Endothelial cell of umbilical vein (primary cell): ENCODE data around the gene DLL1. TPM values are rescaled to one million over a fixed set of nuclear protein-coding genes. Genes with fewer than 3 reads are reported as not detected.

Experiments used
- BruUV-seq: library from RNA; stranded (reverse); fragments of 400-500 nt; replicated peaks from 2 replicates; lab custom pipeline; 2021; lab: Mats Ljungman, UMichigan
- CTCF ChIA-PET: fragments of 300-600, 350-600 bp; sonication (Branson Sonifier 250); formaldehyde crosslinking; loops from one replicate; lab custom pipeline; 2021; ENCODE audit warnings: antibody characterized with exemption, inconsistent platforms; lab: Charles Lee
- POLR2A ChIA-PET: fragments of 300-600, 350-600 bp; sonication (Branson Sonifier 250); formaldehyde crosslinking; loops from one replicate; lab custom pipeline; 2021; ENCODE audit warnings: antibody characterized with exemption, inconsistent platforms; lab: Charles Lee
- DNase-seq: peaks from one replicate; pipeline ENCODE4 v3.0.0-alpha.2; 2011; ENCODE audit warnings: low read depth, low spot score
- FAIRE-seq: peaks from 2 replicates; lab custom pipeline; 2011; peaks lifted over from hg19 to GRCh38; lab: Jason Lieb, UNC
- H2AFZ ChIP-seq: 2 replicates; pipeline ENCODE4 v1.6.0; 2012; ENCODE audit warnings: low read depth, low read length, control low read depth, inconsistent platforms
- H3K27ac ChIP-seq: 2 replicates; pipeline ENCODE4 v1.5.1; 2011; ENCODE audit warnings: low read depth, mild to moderate bottlenecking, control low read depth, low read length, moderate library complexity; ENCODE audit not compliant: insufficient read depth
- H3K27me3 ChIP-seq, 2 experiments: 2 replicates each; pipeline versions ENCODE4 v1.6.0 to v1.6.1; 2011; ENCODE audit warnings: low read length in 2 of 2, mixed read lengths in 1 of 2; ENCODE audit not compliant: control insufficient read depth in 2 of 2, insufficient read depth in 2 of 2
- H3K36me3 ChIP-seq, 2 experiments: 2 replicates in 1 of 2; 3 replicates in 1 of 2; pipeline ENCODE4 v1.5.1; 2011; ENCODE audit warnings: low read length in 2 of 2, mild to moderate bottlenecking in 1 of 2, moderate library complexity in 1 of 2; ENCODE audit not compliant: control insufficient read depth in 2 of 2, insufficient read depth in 2 of 2; ENCODE audit errors: extremely low read depth in 1 of 2
- H3K4me1 ChIP-seq: 3 replicates; pipeline ENCODE4 v1.5.1; 2011; ENCODE audit warnings: mild to moderate bottlenecking, low read length; ENCODE audit not compliant: control insufficient read depth, insufficient read depth; ENCODE audit errors: extremely low read depth
- H3K4me2 ChIP-seq: 2 replicates; pipeline ENCODE4 v1.6.1; 2011; ENCODE audit warnings: low read length, control low read depth, mixed read lengths; ENCODE audit not compliant: insufficient read depth
- H3K4me3 ChIP-seq, 3 experiments: fragments of 200-600 bp in 1 of 3; sonication (generic), shearing (Covaris generic) in 1 of 3; replicated peaks in 1 of 3; 2 replicates each; pipeline ENCODE4 v1.5.1; 2011 to 2016; ENCODE audit warnings: control low read depth in 3 of 3, low read length in 3 of 3, mild to moderate bottlenecking in 2 of 3, inconsistent platforms in 1 of 3, low read depth in 1 of 3, moderate library complexity in 1 of 3; ENCODE audit not compliant: insufficient read depth in 1 of 3
- H3K79me2 ChIP-seq: 2 replicates; pipeline ENCODE4 v1.6.0; 2012; ENCODE audit warnings: low read length, inconsistent platforms; ENCODE audit not compliant: control insufficient read depth, insufficient read depth
- H3K9ac ChIP-seq: replicated peaks from 2 replicates; pipeline ENCODE3; 2011; ENCODE audit warnings: low read length, control low read depth; ENCODE audit not compliant: insufficient read depth; ENCODE audit errors: extremely low read depth
- H3K9me1 ChIP-seq: replicated peaks from 3 replicates; pipeline ENCODE4 v1.6.0; 2011; ENCODE audit warnings: mild to moderate bottlenecking, low read length; ENCODE audit not compliant: control insufficient read depth, insufficient read depth; ENCODE audit errors: extremely low read depth
- H3K9me3 ChIP-seq: replicated peaks from 2 replicates; pipeline ENCODE4 v1.5.1; 2012; ENCODE audit warnings: low read length, inconsistent platforms; ENCODE audit not compliant: control insufficient read depth, insufficient read depth
- H4K20me1 ChIP-seq: replicated peaks from 2 replicates; pipeline ENCODE3; 2011; ENCODE audit warnings: mild to moderate bottlenecking, low read length; ENCODE audit not compliant: control insufficient read depth, insufficient read depth; ENCODE audit errors: extremely low read depth
- EZH2 ChIP-seq: IDR thresholded peaks from 2 replicates; pipeline ENCODE4 v1.6.1; 2012; ENCODE audit warnings: borderline replicate concordance, low read depth, mild to moderate bottlenecking, moderate library complexity, low read length, inconsistent platforms; ENCODE audit not compliant: severe bottlenecking
- FOS ChIP-seq: IDR thresholded peaks from 2 replicates; pipeline ENCODE4 v1.6.1; 2011; ENCODE audit warnings: mild to moderate bottlenecking, low read length, moderate library complexity, borderline replicate concordance; ENCODE audit not compliant: insufficient read depth
- GATA2 ChIP-seq: IDR thresholded peaks from 2 replicates; pipeline ENCODE4 v1.7.0; 2011; ENCODE audit warnings: low read depth, mild to moderate bottlenecking, moderate library complexity, mixed read lengths, low read length; ENCODE audit not compliant: insufficient read length, insufficient read depth
- JUN ChIP-seq: IDR thresholded peaks from 2 replicates; pipeline ENCODE4 v1.6.1; 2011; ENCODE audit warnings: borderline replicate concordance, low read depth; ENCODE audit not compliant: insufficient read length, insufficient read depth
- MAX ChIP-seq: IDR thresholded peaks from 2 replicates; pipeline ENCODE4 v1.6.1; 2011; ENCODE audit not compliant: insufficient read depth, insufficient read length
- MYC ChIP-seq: IDR thresholded peaks from one replicate; pipeline ENCODE4 v1.6.1; 2011; ENCODE audit warnings: mild to moderate bottlenecking, low read depth, low read length
- POLR2A ChIP-seq: IDR thresholded peaks from 2 replicates; pipeline ENCODE4 v1.6.1; 2012; ENCODE audit warnings: low read depth, mild to moderate bottlenecking, control low read depth, low read length
- POLR2AphosphoS5 ChIP-seq: IDR thresholded peaks from 2 replicates; pipeline ENCODE4 v1.6.1; 2012; ENCODE audit warnings: low read depth, mild to moderate bottlenecking, control low read depth, low read length, moderate library complexity; ENCODE audit not compliant: insufficient read depth
- dilution Hi-C: fragments of 300-500 bp; cut with MboI; formaldehyde crosslinking; loops from one replicate; pipeline ENCODE4 v1.15.0; 2019; ENCODE audit warnings: low sequenced_read_pairs; ENCODE audit not compliant: extremely low pct_ligation_motif_present
- intact Hi-C: fragments of 100-400 bp; cut with micrococcal nuclease; formaldehyde crosslinking; loops from one replicate; pipeline ENCODE4 v1.10.0; 2022
- polyA plus RNA-seq, 4 experiments: library from polyadenylated mRNA; depleted of rRNA in 3 of 4; stranded (reverse) in 3 of 4; unstranded in 1 of 4; fragments of >200 nt; gene quantifications; 2 replicates each; pipeline versions ENCODE4 v1.2.1 to v1.2.3, GENCODE V29; 2011 to 2012; ENCODE audit warnings: missing spikeins in 1 of 4
- total RNA-seq: library from RNA; stranded (reverse); gene quantifications from 2 replicates; pipeline ENCODE4 v1.2.3, GENCODE V29; 2021
- TF ChIP-seq, protein P1 (sequence below), 2 donors: IDR thresholded peaks; 1 replicate in 1 of 2; 2 replicates in 1 of 2; pipeline ENCODE4 v1.5.1; 2011; ENCODE audit warnings: low read length in 2 of 2, mild to moderate bottlenecking in 2 of 2, moderate library complexity in 2 of 2, control low read depth in 1 of 2, inconsistent platforms in 1 of 2, low read depth in 1 of 2; ENCODE audit not compliant: insufficient read depth in 1 of 2; ENCODE audit errors: extremely low read depth in 1 of 2

The DLL1 gene
- total and polyA plus RNA-seq, 2 donors (not counting 3 experiments of a cell fraction or from before 2014, with no cell fraction given), result 1.4 to 2.3 TPM

- dilution Hi-C loops, result no loop called here
- Histone ChIP-seq H3K36me3 (no peaks in the 10 kb centered on the region), H3K4me3 (no peak overlapping the region), H4K20me1 (no peaks in the 10 kb centered on the region), H3K9me3 (no peaks in the 10 kb centered on the region), H3K27ac (no peak overlapping the region), H3K79me2 (no peaks in the 10 kb centered on the region), H3K4me1 (peaks cover 4% of the 10 kb centered on the region), H3K4me2 (no peak overlapping the region), H3K27me3 (peaks cover 2 to 17% of the 10 kb centered on the region in 2 experiments), H3K9ac (no peak overlapping the region), H3K9me1 (no peaks in the 10 kb centered on the region), H2AFZ (no peak overlapping the region)
- FAIRE-seq, result no peak
- DNase-seq, result no peak
- intact Hi-C loops, result no loop called here
- TF ChIP-seq MAX, result no peak
- TF ChIP-seq POLR2A, result no peak
- no peak for TF ChIP-seq JUN
- TF ChIP-seq, protein P1, sequence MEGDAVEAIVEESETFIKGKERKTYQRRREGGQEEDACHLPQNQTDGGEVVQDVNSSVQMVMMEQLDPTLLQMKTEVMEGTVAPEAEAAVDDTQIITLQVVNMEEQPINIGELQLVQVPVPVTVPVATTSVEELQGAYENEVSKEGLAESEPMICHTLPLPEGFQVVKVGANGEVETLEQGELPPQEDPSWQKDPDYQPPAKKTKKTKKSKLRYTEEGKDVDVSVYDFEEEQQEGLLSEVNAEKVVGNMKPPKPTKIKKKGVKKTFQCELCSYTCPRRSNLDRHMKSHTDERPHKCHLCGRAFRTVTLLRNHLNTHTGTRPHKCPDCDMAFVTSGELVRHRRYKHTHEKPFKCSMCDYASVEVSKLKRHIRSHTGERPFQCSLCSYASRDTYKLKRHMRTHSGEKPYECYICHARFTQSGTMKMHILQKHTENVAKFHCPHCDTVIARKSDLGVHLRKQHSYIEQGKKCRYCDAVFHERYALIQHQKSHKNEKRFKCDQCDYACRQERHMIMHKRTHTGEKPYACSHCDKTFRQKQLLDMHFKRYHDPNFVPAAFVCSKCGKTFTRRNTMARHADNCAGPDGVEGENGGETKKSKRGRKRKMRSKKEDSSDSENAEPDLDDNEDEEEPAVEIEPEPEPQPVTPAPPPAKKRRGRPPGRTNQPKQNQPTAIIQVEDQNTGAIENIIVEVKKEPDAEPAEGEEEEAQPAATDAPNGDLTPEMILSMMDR (IDR thresholded peaks at IDR 0.05; ENCODE audit: extremely low read depth in 1 of 2, insufficient read depth in 1 of 2, low read depth in 1 of 2, low read length in 2 of 2), result no peak
- no peak for TF ChIP-seq POLR2AphosphoS5
- TF ChIP-seq MYC, result no peak
- no peak for TF ChIP-seq GATA2
- no peak for TF ChIP-seq FOS
- no peak for TF ChIP-seq EZH2
- CTCF ChIA-PET, result interaction anchor here (1.2 kb wide), 1 partner anchor 242 kb away, joined by 4 read pairs; no protein-coding TSS in a partner anchor
- BruUV-seq, result no TSS peak
- POLR2A ChIA-PET, result no interaction called here
Observed at GRCh38 chr6:170274713-170275560, 15.9 kb downstream of the DLL1 start.
